ENCODE data around the gene HOXB7.

The HOXB7 gene

DNA sequence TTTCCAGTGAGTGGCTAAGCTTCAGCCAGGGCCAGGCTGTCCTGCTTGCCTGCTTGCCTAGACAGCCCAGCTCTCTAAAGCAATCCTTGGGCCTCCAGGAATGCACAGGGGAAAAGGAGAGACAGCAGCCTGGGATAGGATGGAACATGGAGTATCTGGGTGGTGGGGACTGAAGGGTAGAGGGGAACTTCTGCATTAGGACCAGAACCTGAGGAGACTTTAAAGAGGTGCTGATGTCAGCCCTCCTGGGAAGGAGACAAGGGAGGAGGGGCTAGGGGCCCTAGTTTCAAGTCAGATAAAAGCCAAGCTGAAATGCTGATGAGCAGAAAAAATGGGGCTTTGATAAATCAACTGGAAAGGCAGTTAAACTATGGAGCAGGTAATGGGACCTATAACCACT lies 1.8 kb downstream of the HOXB7 start:
- TF ChIP-seq, protein P1, sequence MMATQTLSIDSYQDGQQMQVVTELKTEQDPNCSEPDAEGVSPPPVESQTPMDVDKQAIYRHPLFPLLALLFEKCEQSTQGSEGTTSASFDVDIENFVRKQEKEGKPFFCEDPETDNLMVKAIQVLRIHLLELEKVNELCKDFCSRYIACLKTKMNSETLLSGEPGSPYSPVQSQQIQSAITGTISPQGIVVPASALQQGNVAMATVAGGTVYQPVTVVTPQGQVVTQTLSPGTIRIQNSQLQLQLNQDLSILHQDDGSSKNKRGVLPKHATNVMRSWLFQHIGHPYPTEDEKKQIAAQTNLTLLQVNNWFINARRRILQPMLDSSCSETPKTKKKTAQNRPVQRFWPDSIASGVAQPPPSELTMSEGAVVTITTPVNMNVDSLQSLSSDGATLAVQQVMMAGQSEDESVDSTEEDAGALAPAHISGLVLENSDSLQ (IDR thresholded peaks at IDR 0.05) = no peak
- TF ChIP-seq FOXM1 (IDR thresholded peaks at IDR 0.05; ENCODE audit: borderline replicate concordance) (no peak), ZNF384 (IDR thresholded peaks at IDR 0.05) (no peak), TARDBP (IDR thresholded peaks at IDR 0.05) (no peak), HDGF (IDR thresholded peaks at IDR 0.05; ENCODE audit: borderline replicate concordance) (no peak), LEF1 (IDR thresholded peaks at IDR 0.05; ENCODE audit: borderline replicate concordance) (no peak), BHLHE40 (IDR thresholded peaks at IDR 0.05; ENCODE audit: borderline replicate concordance) (no peak), FOXK2 (IDR thresholded peaks at IDR 0.05) (no peak), SP1 (IDR thresholded peaks at IDR 0.05) (no peak), ARNT (IDR thresholded peaks at IDR 0.05) (no peak), NFRKB (IDR thresholded peaks at IDR 0.05) (no peak), ELF4 (IDR thresholded peaks at IDR 0.05) (no peak), SUZ12 (IDR thresholded peaks at IDR 0.05) (no peak), CTBP1 (IDR thresholded peaks at IDR 0.05; ENCODE audit: borderline replicate concordance) (no peak), FOXA1 (IDR thresholded peaks at IDR 0.05) (no peak), L3MBTL2 (conservative IDR thresholded peaks at IDR 0.05) (no peak)
- ChIA-PET CTCF (interaction anchor here (0.6 to 1.4 kb wide), 2 partner anchors 108 to 245 kb away, joined by 3 read pairs; no protein-coding TSS in a partner anchor), POLR2A (interaction anchor here (0.9 to 2.9 kb wide), 9 partner anchors 8 to 105 kb away, joined by 3 to 23 read pairs (median 7); partner anchors contain the start of genes HOXB3 and HOXB9)
- DNase-seq (ENCODE audit: extremely low spot score) = no peak

DNA sequence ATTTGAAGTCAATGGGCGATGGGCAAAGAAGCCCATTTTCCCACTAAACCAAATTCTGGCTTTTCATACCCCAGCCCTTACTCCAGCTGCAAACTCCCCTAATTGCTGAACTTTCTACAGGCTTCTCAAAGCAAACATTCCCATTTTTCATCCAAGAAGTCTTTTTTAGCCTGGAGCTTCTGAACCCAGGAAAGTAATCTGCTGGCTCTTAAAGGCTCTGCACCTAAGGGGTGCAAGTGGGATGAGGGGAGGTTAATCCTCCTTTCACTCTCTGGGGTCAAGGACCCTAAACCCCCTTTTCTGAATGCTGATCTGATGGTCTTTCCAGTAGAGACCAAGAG lies 2.4 kb downstream of the HOXB7 start:
- TF ChIP-seq TARDBP (IDR thresholded peaks at IDR 0.05) (no peak), FOXA1 (IDR thresholded peaks at IDR 0.05) (no peak), FOXK2 (IDR thresholded peaks at IDR 0.05) (no peak), ELF4 (IDR thresholded peaks at IDR 0.05) (no peak), FOXM1 (IDR thresholded peaks at IDR 0.05; ENCODE audit: borderline replicate concordance) (no peak), NFRKB (IDR thresholded peaks at IDR 0.05) (no peak), ZNF384 (IDR thresholded peaks at IDR 0.05) (no peak)
- ChIA-PET CTCF (interaction anchor here (0.8 to 1.4 kb wide), 2 partner anchors 10 to 107 kb away, joined by 3 to 4 read pairs; no protein-coding TSS in a partner anchor), POLR2A (interaction anchor here (1.0 to 2.9 kb wide), 5 partner anchors 10 to 20 kb away, joined by 4 to 23 read pairs (median 7); partner anchors contain the start of genes HOXB3 and HOXB9)
- no peak for DNase-seq (ENCODE audit: extremely low spot score)

DNA sequence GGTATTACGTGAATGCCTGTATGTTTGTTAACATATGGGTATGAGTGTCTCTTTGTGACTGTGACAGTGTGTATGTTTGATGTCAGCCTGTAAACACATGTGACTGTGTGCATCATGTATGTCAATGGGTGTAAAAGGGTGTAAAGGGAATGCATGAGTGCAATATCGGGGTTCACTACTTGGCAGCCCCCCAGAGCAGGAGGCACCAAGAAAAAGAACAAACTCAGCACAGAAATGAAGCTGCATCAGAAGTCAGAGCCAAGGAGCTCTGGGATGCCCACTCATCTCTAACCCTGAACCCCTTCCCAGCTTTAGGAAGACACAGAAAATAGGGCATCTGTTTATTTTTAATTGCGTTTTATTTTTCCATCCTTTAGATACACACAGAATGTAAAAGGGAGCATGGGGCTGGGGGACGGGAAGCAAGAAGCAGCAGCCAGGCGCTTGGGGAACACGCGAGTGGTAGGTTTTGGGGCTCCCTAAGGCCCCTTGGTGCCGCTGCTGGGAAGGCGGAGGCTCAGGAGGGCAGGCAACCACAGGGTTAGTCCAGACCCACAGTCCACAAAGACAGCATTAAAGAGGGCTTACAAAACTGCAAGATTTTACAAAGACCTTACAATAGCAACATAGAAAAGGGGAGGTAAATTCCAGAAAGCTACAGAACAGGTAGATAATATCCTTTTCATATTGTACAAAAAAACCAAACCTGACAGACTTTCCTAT lies 3.8 kb downstream of the HOXB7 start:
- ChIA-PET POLR2A (no interaction called here), CTCF (interaction anchor here (0.6 to 0.8 kb wide), 2 partner anchors 30 to 517 kb away, joined by 3 to 4 read pairs; no protein-coding TSS in a partner anchor)
- TF ChIP-seq ELF4 (IDR thresholded peaks at IDR 0.05) (no peak), ZNF384 (IDR thresholded peaks at IDR 0.05) (no peak), FOXA1 (IDR thresholded peaks at IDR 0.05) (no peak), CTBP1 (IDR thresholded peaks at IDR 0.05; ENCODE audit: borderline replicate concordance) (no peak), SUZ12 (IDR thresholded peaks at IDR 0.05) (no peak), L3MBTL2 (conservative IDR thresholded peaks at IDR 0.05) (no peak), HDGF (IDR thresholded peaks at IDR 0.05; ENCODE audit: borderline replicate concordance) (no peak), LEF1 (IDR thresholded peaks at IDR 0.05; ENCODE audit: borderline replicate concordance) (no peak), SP1 (IDR thresholded peaks at IDR 0.05) (no peak), FOXK2 (IDR thresholded peaks at IDR 0.05) (no peak), TARDBP (IDR thresholded peaks at IDR 0.05) (no peak), BHLHE40 (IDR thresholded peaks at IDR 0.05; ENCODE audit: borderline replicate concordance) (no peak), FOXM1 (IDR thresholded peaks at IDR 0.05; ENCODE audit: borderline replicate concordance) (no peak), NFRKB (IDR thresholded peaks at IDR 0.05) (no peak), ARNT (IDR thresholded peaks at IDR 0.05) (no peak)
- TF ChIP-seq, protein P1 (IDR thresholded peaks at IDR 0.05) = no peak
- DNase-seq (ENCODE audit: extremely low spot score) = no peak

DNA sequence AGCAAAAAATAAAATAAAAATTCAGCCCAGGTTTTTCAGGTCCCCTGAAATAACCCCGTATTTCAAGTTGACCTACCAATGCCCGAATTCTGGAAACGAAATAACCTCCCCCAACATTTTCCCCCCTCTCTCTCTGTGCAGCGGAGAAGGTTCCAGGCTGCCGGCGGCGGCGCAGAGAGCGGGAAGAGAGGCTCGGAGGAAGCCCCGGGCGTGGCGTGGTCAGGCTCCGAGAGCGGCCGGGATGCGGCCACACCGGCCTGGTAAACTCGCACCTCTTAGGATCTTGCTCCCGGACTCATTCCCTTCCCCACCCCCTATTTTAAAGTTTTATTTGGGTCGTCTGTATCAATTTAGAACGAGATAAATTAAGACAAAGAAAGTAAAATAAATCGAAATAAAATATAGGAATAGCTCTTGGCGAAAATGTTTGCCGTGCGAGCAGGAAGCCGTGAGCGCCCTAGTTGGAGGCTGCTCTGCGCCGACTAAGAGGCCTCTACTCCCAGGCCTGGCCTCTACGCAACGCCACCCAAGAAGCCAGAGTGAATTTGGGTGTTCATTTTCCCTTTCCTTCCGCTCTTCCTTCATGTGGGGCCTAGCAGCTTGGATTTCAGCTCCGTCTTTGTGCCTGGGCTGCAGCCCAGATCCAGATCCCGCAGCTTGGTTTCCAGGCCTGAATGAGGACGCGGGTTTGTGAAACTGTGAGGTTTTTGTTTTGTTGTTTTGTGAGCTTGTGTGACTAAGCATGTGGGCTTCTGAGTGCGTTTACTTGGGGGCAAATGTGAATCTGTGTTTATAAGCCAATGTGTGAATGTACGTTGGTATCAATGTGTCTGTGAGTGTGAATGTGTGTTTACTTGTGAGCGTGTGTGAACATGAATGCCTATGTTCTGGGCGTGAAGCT lies 4.6 kb downstream of the HOXB7 start:
- DNase-seq (ENCODE audit: extremely low spot score) = no peak
- POLR2A ChIA-PET = interaction anchor here (0.7 to 1.2 kb wide), 2 partner anchors 10 to 384 kb away, joined by 3 read pairs; no protein-coding TSS in a partner anchor
- CTCF ChIA-PET = interaction anchor here (0.6 to 0.8 kb wide), 2 partner anchors 31 to 516 kb away, joined by 3 to 4 read pairs; no protein-coding TSS in a partner anchor
- TF ChIP-seq TARDBP (IDR thresholded peaks at IDR 0.05) (no peak), BHLHE40 (IDR thresholded peaks at IDR 0.05; ENCODE audit: borderline replicate concordance) (no peak), FOXA1 (IDR thresholded peaks at IDR 0.05) (no peak), CTBP1 (IDR thresholded peaks at IDR 0.05; ENCODE audit: borderline replicate concordance) (no peak), L3MBTL2 (conservative IDR thresholded peaks at IDR 0.05) (no peak), ZNF384 (IDR thresholded peaks at IDR 0.05) (no peak), FOXK2 (IDR thresholded peaks at IDR 0.05) (no peak), LEF1 (IDR thresholded peaks at IDR 0.05; ENCODE audit: borderline replicate concordance) (no peak), NFRKB (IDR thresholded peaks at IDR 0.05) (no peak), SP1 (IDR thresholded peaks at IDR 0.05) (no peak)
- TF ChIP-seq, protein P1 (IDR thresholded peaks at IDR 0.05) = no peak

DNA sequence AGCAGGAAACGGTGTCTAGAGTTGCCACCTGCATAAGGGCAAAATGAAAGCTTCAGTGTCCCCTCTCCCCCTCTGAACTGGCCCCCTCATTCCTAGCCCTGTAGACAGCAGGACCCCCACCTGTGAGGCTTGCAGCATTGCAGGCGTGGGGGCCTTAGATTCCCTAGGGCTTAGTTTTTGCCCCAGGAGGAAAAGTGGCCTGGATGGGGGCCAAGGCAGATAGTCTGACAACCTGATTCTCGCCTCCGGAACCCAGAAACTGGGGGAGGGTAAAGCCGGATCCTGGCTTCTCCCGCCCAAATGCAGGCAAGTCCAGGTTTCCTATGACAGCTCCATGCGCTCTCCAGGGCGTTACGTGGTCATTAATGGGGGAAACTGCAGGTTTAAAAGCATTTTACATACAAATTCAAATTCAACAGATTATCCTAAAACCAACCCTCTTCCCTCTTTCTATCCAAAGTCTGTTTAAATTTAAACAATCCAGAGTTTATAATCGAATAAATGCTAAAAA lies 5.4 kb downstream of the HOXB7 start:
- ChIA-PET POLR2A (interaction anchor here (0.7 to 1.2 kb wide), 2 partner anchors 9 to 383 kb away, joined by 3 read pairs; no protein-coding TSS in a partner anchor), CTCF (no interaction called here)
- DNase-seq (ENCODE audit: extremely low spot score) = no peak
- TF ChIP-seq SUZ12 (IDR thresholded peaks at IDR 0.05) = no peak
- peak; percentile 79 for TF ChIP-seq L3MBTL2 (conservative IDR thresholded peaks at IDR 0.05)

Data from HEK293T (cell line).